Measurements from ENCODE around the gene BSCL2.
"Not testable (repeated sequence)": the region's sequence is repeated elsewhere in the genome, so short reads cannot be mapped to it uniquely, and the experiment has no call there.

The BSCL2 gene

DNA sequence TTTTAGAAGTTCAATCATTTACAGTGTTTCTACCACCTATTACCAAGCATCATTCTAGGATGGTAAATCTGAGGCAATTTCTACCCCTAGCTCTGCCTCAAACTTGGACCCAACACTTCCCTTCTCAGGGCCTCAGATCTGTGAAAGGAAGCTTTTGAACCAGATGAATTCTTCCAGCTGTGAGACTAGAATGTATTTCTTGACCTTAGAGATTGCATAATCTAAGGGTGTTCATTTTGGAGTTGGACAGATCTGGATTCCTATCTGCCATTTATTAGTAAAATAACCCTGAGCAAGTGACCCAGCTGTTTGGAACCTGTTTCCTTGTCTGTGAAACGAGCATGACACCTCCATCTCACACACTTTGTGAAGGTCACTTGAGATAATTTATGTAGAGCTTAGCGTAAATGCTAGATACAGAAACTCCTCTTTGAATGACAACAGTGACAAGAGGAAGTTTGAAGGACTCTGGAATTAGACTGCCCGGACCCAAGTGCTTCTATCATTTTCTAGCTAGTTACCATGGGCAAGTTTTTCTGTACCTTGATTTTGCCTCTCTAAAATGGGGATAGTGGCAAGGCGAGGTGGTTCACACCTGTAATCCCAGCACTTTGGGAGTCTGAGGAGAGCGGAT is 50.3 kb downstream of the BSCL2 start:
- no peak for DNase-seq (ENCODE audit: low spot score)

GRCh38 chr11:62654297-62654696 is 52.9 kb downstream of the BSCL2 start:
- DNase-seq (ENCODE audit: low spot score) = no peak

DNA sequence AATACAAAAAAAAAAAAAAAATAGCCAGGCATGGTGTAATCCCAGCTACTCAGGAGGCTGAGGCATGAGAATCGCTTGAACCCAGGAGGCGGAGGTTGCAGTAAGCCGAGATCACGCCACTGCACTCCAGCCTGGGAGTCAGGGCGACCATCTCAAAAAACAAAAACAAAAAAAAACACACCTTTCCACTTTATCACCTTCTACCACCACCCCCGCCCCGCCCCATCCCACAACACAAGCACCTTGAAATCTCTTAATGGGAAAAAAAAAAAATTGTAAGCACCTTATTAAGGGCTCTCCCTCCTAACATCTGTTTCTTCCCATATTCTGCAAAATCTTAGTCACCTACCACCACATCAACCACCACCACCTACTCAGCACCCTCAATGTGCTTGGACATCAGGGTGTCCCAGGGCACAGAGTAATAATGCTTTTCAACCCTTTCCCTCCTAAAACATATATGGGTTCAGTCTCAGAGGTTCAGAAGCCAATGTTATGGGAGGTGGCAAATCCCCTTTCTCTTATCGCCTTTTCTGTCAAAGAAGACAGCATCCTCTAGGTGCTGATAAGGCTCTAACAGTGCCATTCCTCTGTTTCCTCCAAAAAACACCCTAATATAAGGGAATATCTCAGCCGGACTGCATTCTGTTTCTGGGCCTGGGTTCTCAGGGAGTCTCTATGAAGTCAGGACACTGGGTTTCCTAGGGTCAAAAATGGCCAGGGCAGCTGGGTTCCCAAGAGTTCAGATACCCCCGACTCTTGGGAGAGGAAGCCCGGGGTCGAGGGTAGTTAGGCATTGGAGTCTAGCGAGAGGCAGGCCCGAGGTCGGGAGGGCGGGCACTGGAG is 54.8 kb downstream of the BSCL2 start:
- no peak for DNase-seq (ENCODE audit: low spot score)

- not testable (repeated sequence) for DNase-seq (ENCODE audit: low spot score)
These were observed 56.9 kb downstream of the BSCL2 start for GRCh38 chr11:62650283-62650682.

GRCh38 chr11:62649486-62649885 is 57.7 kb downstream of the BSCL2 start:
- no peak for DNase-seq (ENCODE audit: low spot score)

DNA sequence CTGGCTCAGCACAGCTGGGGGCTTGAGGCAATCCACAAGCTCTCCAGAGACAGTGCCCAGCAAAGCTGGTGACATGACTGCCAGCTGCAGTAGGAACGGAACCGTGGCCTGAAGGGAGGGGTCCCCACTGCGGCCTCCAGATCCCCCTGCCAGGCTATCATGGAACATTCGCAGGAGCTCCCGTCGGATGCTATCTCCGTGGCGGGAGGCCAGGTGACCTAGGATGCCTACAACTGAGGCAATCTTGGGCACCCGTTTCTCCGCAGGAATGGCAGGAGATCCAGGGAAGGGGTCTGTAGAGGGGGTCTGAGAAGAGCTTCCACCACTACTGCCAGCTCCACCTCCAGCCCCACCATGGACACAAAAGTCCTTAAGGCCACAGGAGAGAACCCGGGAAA is 58.3 kb downstream of the BSCL2 start:
- no peak for DNase-seq (ENCODE audit: low spot score)

DNA sequence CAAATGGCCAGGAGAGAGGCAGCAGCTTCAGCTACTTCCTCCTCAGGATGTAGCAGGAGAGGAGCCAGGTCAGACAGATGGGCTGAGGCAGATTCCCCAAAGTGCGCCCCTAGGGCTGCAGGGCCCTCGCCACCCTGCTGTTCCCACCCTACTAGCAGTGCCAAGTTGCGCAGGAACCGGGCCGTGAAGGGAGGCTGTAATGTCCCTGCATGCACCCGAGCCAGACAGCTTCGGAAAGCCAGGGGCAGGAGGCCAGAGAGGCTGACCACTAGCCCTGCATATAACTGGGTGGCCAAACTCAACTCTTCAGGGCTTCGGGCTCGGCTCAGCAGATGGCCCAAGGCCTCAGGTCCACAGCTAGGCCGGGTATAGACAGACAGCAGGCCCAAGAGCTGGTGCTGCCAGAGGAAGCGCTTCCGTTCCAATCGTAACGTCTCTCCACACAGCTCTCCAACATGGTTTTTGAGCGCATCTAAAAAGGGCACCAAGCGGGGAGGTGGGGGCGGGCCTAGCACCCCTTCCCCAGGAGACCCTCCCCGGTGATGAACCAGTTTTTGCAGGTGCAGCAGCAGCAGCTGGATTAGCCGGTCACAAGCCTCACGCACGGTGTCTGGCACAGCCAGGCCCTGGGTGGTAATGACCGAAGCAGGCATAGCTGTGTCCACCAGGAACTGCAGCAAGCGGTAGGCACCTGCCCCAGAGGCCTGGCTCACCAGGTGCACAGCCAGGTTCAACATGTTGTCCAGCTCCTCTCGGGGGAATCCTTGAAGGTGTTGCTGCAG is 58.8 kb downstream of the BSCL2 start:
- DNase-seq (ENCODE audit: low spot score) = no peak

DNA sequence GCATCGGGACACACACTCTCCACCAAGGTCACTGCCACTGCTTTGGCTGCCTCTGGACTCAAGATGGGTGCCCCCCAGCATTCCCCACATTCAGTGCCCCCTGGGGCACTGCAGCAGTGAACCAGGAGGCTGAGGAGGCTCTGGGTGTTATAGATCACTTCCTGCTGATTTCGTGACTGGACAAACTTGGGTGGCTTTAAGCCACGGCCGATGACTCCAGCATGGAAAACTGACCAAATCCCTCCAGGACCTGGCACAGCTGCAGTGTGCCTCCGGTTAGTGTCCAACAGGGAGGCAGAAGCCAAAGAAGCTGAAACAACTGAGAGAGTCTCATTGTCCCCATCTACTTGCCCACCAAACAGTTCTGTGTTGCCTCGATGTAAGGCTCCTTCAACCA is 59.6 kb downstream of the BSCL2 start:
- DNase-seq (ENCODE audit: low spot score) = no peak

DNA sequence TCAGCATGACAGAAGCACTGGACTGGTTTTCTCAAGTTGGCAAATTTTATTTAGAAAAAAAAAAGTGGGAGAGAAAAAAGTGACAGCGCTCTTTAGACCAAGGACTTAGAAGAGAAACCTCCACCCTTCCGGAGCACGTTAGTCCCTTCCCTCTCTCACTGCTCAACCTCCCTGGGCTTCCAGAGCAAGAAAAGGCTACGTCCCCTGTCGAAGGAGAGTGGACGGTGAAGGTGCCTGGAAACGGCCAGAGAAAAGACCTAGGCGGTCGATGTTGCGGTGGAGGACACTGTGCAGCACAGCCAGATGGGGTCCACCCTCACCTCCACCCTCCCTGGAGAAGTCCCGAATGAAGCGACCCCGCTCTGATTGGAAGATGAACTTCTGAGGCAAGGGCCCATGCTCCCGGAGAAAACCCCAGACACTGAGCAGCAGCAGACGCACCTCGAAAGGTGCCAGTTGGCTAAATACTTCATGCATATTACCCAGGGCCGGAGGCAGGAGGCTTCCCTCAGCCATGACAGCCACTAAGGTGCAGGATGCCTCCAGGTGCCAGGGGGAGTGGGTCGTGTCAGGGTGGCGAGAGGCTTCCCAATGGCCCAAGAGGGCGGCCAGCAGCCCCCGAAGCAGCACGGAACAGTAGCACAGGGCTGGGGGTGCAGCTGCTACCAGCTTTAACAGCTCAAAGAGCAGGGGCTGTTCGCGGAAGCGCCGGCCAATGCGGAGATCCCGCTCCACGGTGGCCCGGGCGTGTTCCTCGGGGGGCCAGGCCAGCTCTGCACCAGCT is 60.2 kb downstream of the BSCL2 start:
- DNase-seq (ENCODE audit: low spot score) = no peak

- DNase-seq (ENCODE audit: low spot score) = peak; percentile 98
These were observed 61.0 kb downstream of the BSCL2 start, which contains the start of gene GANAB for GRCh38 chr11:62645946-62646824. Gene GANAB, minus strand, starts transcription at chr11:62646613. Its CDS starts 14 bp downstream, at chr11:62646599.

DNA sequence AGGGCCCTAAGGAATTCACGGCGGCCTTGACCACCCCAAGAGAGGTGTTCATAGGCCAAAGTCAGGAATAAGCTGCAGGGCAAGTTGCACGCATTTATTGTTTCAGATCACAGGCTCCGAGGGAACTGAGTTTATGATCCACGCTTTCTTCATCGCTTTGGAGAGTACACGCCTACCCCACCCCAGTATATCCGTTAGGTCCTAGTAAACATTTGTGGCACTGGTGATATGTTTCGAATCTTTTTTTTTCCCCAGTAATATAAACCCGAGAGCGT is 61.6 kb downstream of the BSCL2 start:
- no peak for DNase-seq (ENCODE audit: low spot score)

DNA sequence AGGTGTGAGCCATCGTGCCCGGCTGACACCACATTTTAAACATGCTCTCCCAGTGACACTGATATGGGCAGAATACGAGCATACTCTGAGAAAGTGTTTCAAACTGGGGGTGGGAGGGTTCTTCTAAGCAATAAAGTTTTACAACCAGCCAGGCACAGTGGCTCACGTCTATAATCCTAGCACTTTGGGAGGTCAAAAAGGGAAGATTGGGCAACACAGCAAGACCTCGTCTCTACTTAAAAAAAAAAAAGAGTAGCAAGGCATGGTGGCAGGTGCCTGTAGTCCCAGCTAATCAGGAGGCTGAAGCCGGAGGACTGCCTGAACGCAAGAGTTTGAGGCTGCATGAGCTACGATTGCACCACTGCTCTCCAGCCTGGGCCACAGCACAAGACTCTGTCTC is 63.0 kb downstream of the BSCL2 start:
- no peak for DNase-seq (ENCODE audit: low spot score)

Measured in RKO (cell line).